Measurements from ENCODE around the gene CHRDL2.
"Not testable (repeated sequence)": the region's sequence is repeated elsewhere in the genome, so short reads cannot be mapped to it uniquely, and the experiment has no call there.

The CHRDL2 gene

GRCh38 chr11:74776546-74776945 lies 45.3 kb upstream of the CHRDL2 start:
- Histone ChIP-seq H3K9me3 (ENCODE audit: severe bottlenecking) (no peaks in the 10 kb centered on the region), H3K27me3 (ENCODE audit: insufficient read depth, low read depth, severe bottlenecking) (no peaks in the 10 kb centered on the region), H3K27ac (no peak overlapping the region), H3K36me3 (peaks cover 5% of the 10 kb centered on the region; the same call in 1 of the 2 replicates), H3K4me3 (ENCODE audit: low read depth, low read length) (no peak overlapping the region)
- TF ChIP-seq CTCF (IDR thresholded peaks at IDR 0.05; ENCODE audit: low read depth, low read length) = no peak
- DNase-seq = no peak

- Histone ChIP-seq H3K27me3 (ENCODE audit: insufficient read depth, low read depth, severe bottlenecking) (no peaks in the 10 kb centered on the region), H3K9me3 (ENCODE audit: severe bottlenecking) (no peaks in the 10 kb centered on the region), H3K36me3 (peaks cover 5% of the 10 kb centered on the region; the same call in 1 of the 2 replicates), H3K27ac (no peak overlapping the region), H3K4me3 (ENCODE audit: low read depth, low read length) (no peak overlapping the region)
- DNase-seq = no peak
- TF ChIP-seq CTCF (IDR thresholded peaks at IDR 0.05; ENCODE audit: low read depth, low read length) = no peak
Measured at GRCh38 chr11:74775762-74776161, 44.5 kb upstream of the CHRDL2 start.

- DNase-seq = no peak
- Histone ChIP-seq H3K36me3 (peaks cover 5% of the 10 kb centered on the region; the same call in 1 of the 2 replicates), H3K27ac (no peak overlapping the region), H3K4me3 (ENCODE audit: low read depth, low read length) (no peak overlapping the region), H3K27me3 (ENCODE audit: insufficient read depth, low read depth, severe bottlenecking) (no peaks in the 10 kb centered on the region), H3K9me3 (ENCODE audit: severe bottlenecking) (no peaks in the 10 kb centered on the region)
- TF ChIP-seq CTCF (IDR thresholded peaks at IDR 0.05; ENCODE audit: low read depth, low read length) = no peak
Measured at GRCh38 chr11:74773476-74773875, 42.2 kb upstream of the CHRDL2 start.

- Histone ChIP-seq H3K27ac (no peak overlapping the region), H3K4me3 (ENCODE audit: low read depth, low read length) (no peak overlapping the region), H3K27me3 (ENCODE audit: insufficient read depth, low read depth, severe bottlenecking) (no peaks in the 10 kb centered on the region), H3K36me3 (no peaks in the 10 kb centered on the region), H3K9me3 (ENCODE audit: severe bottlenecking) (no peaks in the 10 kb centered on the region)
- no peak for TF ChIP-seq CTCF (IDR thresholded peaks at IDR 0.05; ENCODE audit: low read depth, low read length)
- no peak for DNase-seq
Measured at GRCh38 chr11:74771139-74771538, 39.9 kb upstream of the CHRDL2 start.

GRCh38 chr11:74770456-74770855 lies 39.2 kb upstream of the CHRDL2 start:
- no peak overlapping the region for H3K4me3 ChIP-seq (ENCODE audit: low read depth, low read length)
- H3K9me3 ChIP-seq (ENCODE audit: severe bottlenecking) = no peaks in the 10 kb centered on the region
- H3K27me3 ChIP-seq (ENCODE audit: insufficient read depth, low read depth, severe bottlenecking) = no peaks in the 10 kb centered on the region
- no peak overlapping the region for H3K27ac ChIP-seq
- no peak for DNase-seq
- H3K36me3 ChIP-seq = no peaks in the 10 kb centered on the region
- no peak for TF ChIP-seq CTCF (IDR thresholded peaks at IDR 0.05; ENCODE audit: low read depth, low read length)

- no peak for TF ChIP-seq CTCF (IDR thresholded peaks at IDR 0.05; ENCODE audit: low read depth, low read length)
- H3K9me3 ChIP-seq (ENCODE audit: severe bottlenecking) = no peaks in the 10 kb centered on the region
- no peaks in the 10 kb centered on the region for H3K36me3 ChIP-seq
- H3K27ac ChIP-seq = no peak overlapping the region
- DNase-seq = no peak
- H3K27me3 ChIP-seq (ENCODE audit: insufficient read depth, low read depth, severe bottlenecking) = no peaks in the 10 kb centered on the region
- H3K4me3 ChIP-seq (ENCODE audit: low read depth, low read length) = no peak overlapping the region
Measured at GRCh38 chr11:74769055-74769707, 38.0 kb upstream of the CHRDL2 start.

GRCh38 chr11:74768172-74768651 lies 37.0 kb upstream of the CHRDL2 start:
- not testable (repeated sequence) for H3K9me3 ChIP-seq (ENCODE audit: severe bottlenecking); H3K4me3 ChIP-seq (ENCODE audit: low read depth, low read length); H3K36me3 ChIP-seq; DNase-seq; H3K27me3 ChIP-seq (ENCODE audit: insufficient read depth, low read depth, severe bottlenecking); H3K27ac ChIP-seq
